Right forelimb (tissue), 1 donor: ENCODE results near the gene PKDCC.
"Not testable (repeated sequence)": the region's sequence is repeated elsewhere in the genome, so short reads cannot be mapped to it uniquely, and the experiment has no call there.

Experiments
- DNase-seq: peaks from one replicate; pipeline ENCODE4 v3.0.0-alpha.2; 2018

PKDCC gene

GRCh38 chr2:42067521-42067920, 19.7 kb downstream of the PKDCC start:
- no peak for DNase-seq

GRCh38 chr2:42068571-42069178, 20.9 kb downstream of the PKDCC start:
- no peak for DNase-seq

GRCh38 chr2:42069568-42069967, 21.7 kb downstream of the PKDCC start:
- DNase-seq = no peak

GRCh38 chr2:42071791-42072190, 24.0 kb downstream of the PKDCC start:
- DNase-seq = no peak

- peak; percentile 84 for DNase-seq
These were observed 24.7 kb downstream of the PKDCC start for GRCh38 chr2:42072349-42073118.

- DNase-seq = no peak
These were observed 26.1 kb downstream of the PKDCC start for GRCh38 chr2:42073739-42074503.

GRCh38 chr2:42074661-42075060, 26.8 kb downstream of the PKDCC start:
- DNase-seq = no peak

GRCh38 chr2:42076357-42077225, 28.8 kb downstream of the PKDCC start:
- no peak for DNase-seq

- DNase-seq = no peak
These were observed 29.5 kb downstream of the PKDCC start for GRCh38 chr2:42077343-42077742.

GRCh38 chr2:42079737-42080287, 32.0 kb downstream of the PKDCC start:
- DNase-seq = no peak

GRCh38 chr2:42081151-42081550, 33.3 kb downstream of the PKDCC start:
- not testable (repeated sequence) for DNase-seq

- DNase-seq = no peak
These were observed 34.2 kb downstream of the PKDCC start for GRCh38 chr2:42082016-42082415.

GRCh38 chr2:42084231-42084671, 36.4 kb downstream of the PKDCC start:
- no peak for DNase-seq

GRCh38 chr2:42085070-42085469, 37.2 kb downstream of the PKDCC start:
- DNase-seq = not testable (repeated sequence)

- no peak for DNase-seq
These were observed 38.1 kb downstream of the PKDCC start for GRCh38 chr2:42085706-42086487.

GRCh38 chr2:42086500-42086953, 38.7 kb downstream of the PKDCC start:
- peak; percentile 76 for DNase-seq

GRCh38 chr2:42087137-42087856, 39.5 kb downstream of the PKDCC start:
- no peak for DNase-seq

- DNase-seq = no peak
These were observed 40.0 kb downstream of the PKDCC start for GRCh38 chr2:42087857-42088195.

GRCh38 chr2:42089340-42089925, 41.6 kb downstream of the PKDCC start:
- no peak for DNase-seq

- no peak for DNase-seq
These were observed 42.4 kb downstream of the PKDCC start for GRCh38 chr2:42090216-42090615.
